Measurements from ENCODE around the gene PLCD4.
A peak's percentile ranks its signal among the peaks of the same experiment; 100 is the strongest.

The PLCD4 gene

DNA sequence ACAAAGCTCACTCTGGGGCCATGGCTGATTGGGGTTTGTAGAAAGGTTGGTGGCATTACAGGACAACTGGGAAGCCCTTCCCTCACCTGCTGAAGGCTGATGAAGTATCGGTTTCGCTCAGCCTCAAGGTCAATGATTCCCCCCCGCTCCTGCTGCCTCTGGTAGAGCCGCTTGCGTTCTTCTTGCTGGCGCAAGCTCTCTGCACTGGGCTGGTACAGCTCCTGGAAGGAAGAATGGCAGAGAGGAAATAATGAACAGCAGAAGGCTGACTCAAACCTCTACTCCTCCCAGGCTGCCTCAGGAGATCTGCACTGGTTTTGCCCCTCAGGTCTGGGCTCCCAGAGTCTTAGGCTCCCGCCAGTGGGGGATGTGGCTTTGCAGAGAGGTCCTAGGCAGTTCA, 57.0 kb downstream of the PLCD4 start:
- no peak for DNase-seq (ENCODE audit: low spot score)

- DNase-seq (ENCODE audit: low spot score) = peak; percentile 26
Measured at GRCh38 chr2:218671097-218671653, 63.5 kb downstream of the PLCD4 start.

GRCh38 chr2:218671654-218672566, 64.2 kb downstream of the PLCD4 start, which contains the start of the genes RNF25 and STK36:
Gene RNF25, minus strand, starts transcription at chr2:218672002. Its CDS starts 32 bp downstream, at chr2:218671970.
Gene STK36, plus strand, starts transcription at chr2:218672086. Its CDS starts 744 bp downstream, at chr2:218672830.
- peak; percentile 98 for DNase-seq (ENCODE audit: low spot score)

GRCh38 chr2:218679119-218679518, 71.4 kb downstream of the PLCD4 start:
- no peak for DNase-seq (ENCODE audit: low spot score)

GRCh38 chr2:218680061-218680460, 72.4 kb downstream of the PLCD4 start:
- no peak for DNase-seq (ENCODE audit: low spot score)
